ENCODE results near the gene CDYL2.

The CDYL2 gene

DNA sequence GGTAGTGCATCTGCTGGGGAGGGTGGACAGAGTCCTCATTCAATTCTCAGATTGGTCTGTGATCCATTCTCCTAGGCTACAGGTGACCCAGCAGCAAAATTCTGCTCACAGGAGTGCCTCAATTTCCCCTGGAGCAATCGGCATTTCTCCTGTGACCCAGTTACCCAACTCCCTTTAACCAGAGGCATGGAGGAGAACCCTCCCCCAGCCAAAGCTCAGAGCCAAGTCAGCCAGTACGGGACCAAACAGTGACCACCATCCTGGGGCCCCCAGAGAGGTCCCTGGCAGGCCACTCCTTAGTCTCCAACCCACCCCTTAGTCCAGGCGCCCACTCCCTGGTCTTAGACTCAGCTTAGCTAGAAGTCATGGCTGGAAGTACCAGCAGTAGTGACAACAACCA, 188.0 kb downstream of the CDYL2 start:
- Histone ChIP-seq H3K27me3 (no peaks in the 10 kb centered on the region), H3K4me1 (peaks cover 0 to 7% (median 0%) of the 10 kb centered on the region in 10 experiments; a peak in 4 of 20 replicates), H4K20me1 (peaks cover 0 to 16% (median 4%) of the 10 kb centered on the region in 11 experiments; a peak in 7 of 22 replicates), H3K9me3 (replicated peaks in 1 of 11) (peaks cover 0 to 17% (median 9%) of the 10 kb centered on the region in 11 experiments; a peak in 8 of 22 replicates), H3K4me3 (no peak overlapping the region), H3K36me3 (peaks cover 36 to 100% (median 82%) of the 10 kb centered on the region in 11 experiments; a peak in 21 of 22 replicates), H3K9ac (no peak overlapping the region), H3K4me2 (no peak overlapping the region), H3K27ac (no peak overlapping the region)
- no peak for TF ChIP-seq Cebpa-rat (IDR thresholded peaks at IDR 0.05)

DNA sequence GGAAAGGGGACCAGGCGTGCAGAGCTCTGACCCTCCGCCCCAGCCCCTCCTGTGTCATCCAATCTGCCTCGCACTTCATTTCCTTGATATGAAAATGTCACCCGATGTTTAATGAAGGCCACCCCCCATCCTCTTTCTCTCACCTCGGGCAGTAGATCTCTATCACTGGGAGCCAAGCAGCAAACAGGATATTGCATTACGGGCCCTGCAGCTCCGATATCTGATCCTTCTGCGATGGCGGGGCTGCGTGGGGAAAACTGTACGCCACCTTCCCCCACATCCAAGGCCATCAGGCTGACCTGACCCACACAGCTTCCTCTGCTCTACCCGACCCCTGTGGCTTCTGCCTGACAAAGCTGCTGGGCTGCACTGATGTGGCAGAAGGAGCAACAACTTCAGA, 188.7 kb downstream of the CDYL2 start:
- no peak overlapping the region for H3K4me3 ChIP-seq
- TF ChIP-seq Cebpa-rat (IDR thresholded peaks at IDR 0.05): no peak

GRCh38 chr16:80614908-80615671, 189.3 kb downstream of the CDYL2 start:
- no peak for TF ChIP-seq Cebpa-rat (IDR thresholded peaks at IDR 0.05)
- no peak overlapping the region for H3K27ac ChIP-seq

More for the DNA sequence above, 188.7 kb downstream of the CDYL2 start:
- Histone ChIP-seq H3K36me3 (peaks cover 36 to 100% (median 84%) of the 10 kb centered on the region in 11 experiments; a peak in 21 of 22 replicates), H3K4me1 (peaks cover 0 to 13% (median 0%) of the 10 kb centered on the region in 10 experiments; a peak in 5 of 20 replicates), H3K4me2 (no peak overlapping the region), H3K9me3 (replicated peaks in 1 of 11) (peaks cover 0 to 17% (median 9%) of the 10 kb centered on the region in 11 experiments; a peak in 8 of 22 replicates), H4K20me1 (peaks cover 0 to 15% (median 1%) of the 10 kb centered on the region in 11 experiments; a peak in 6 of 22 replicates), H3K27me3 (no peaks in the 10 kb centered on the region), H3K27ac (no peak overlapping the region), H3K9ac (no peak overlapping the region)

DNA sequence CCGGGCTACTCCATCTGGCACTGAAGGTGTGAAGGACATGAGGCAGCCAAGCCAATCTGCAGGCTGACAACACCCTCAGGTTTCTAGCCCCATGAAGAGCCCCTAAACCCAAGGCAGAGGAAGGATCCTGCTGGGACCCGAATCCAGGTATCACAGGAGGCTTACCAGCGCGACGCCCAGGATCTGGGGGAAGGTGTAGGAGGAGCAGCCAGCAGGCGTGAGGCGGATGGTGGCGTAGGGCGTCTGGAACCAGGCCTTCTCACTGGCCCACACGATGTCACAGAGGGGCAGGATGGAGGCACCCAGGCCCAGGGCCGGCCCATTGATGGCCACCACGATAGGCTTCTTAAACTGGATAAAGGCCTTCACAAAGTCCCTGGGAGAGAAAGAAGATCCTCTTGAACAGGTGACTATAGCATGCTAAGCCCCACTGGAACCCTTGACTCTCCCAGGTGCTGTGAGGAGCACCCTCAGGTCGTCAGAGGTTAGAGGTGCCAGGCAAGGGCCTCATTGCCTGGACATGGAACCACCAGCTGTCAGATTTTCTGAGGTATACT, 191.9 kb downstream of the CDYL2 start:
- Histone ChIP-seq H3K4me2 (no peak overlapping the region), H3K9me3 (replicated peaks in 1 of 11) (peaks cover 4 to 26% (median 16%) of the 10 kb centered on the region in 11 experiments; a peak in 19 of 22 replicates), H3K27me3 (no peaks in the 10 kb centered on the region), H3K4me1 (peaks cover 9 to 42% (median 14%) of the 10 kb centered on the region in 10 experiments), H4K20me1 (peaks cover 0 to 26% (median 0%) of the 10 kb centered on the region in 11 experiments; a peak in 4 of 22 replicates), H3K36me3 (peaks cover 33 to 100% (median 70%) of the 10 kb centered on the region in 11 experiments), H3K27ac (no peak overlapping the region), H3K9ac (no peak overlapping the region), H3K4me3 (no peak overlapping the region)
- TF ChIP-seq Cebpa-rat (IDR thresholded peaks at IDR 0.05): no peak

More at GRCh38 chr16:80614908-80615671, 189.3 kb downstream of the CDYL2 start:
- Histone ChIP-seq H3K4me2 (no peak overlapping the region), H3K36me3 (peaks cover 40 to 100% (median 84%) of the 10 kb centered on the region in 11 experiments; a peak in 21 of 22 replicates), H4K20me1 (peaks cover 0 to 19% (median 0%) of the 10 kb centered on the region in 11 experiments; a peak in 3 of 22 replicates), H3K9ac (no peak overlapping the region), H3K9me3 (replicated peaks in 1 of 11) (peaks cover 0 to 17% (median 9%) of the 10 kb centered on the region in 11 experiments; a peak in 8 of 22 replicates), H3K4me1 (peaks cover 0 to 20% (median 0%) of the 10 kb centered on the region in 10 experiments; a peak in 5 of 20 replicates), H3K27me3 (no peaks in the 10 kb centered on the region), H3K4me3 (no peak overlapping the region)

DNA sequence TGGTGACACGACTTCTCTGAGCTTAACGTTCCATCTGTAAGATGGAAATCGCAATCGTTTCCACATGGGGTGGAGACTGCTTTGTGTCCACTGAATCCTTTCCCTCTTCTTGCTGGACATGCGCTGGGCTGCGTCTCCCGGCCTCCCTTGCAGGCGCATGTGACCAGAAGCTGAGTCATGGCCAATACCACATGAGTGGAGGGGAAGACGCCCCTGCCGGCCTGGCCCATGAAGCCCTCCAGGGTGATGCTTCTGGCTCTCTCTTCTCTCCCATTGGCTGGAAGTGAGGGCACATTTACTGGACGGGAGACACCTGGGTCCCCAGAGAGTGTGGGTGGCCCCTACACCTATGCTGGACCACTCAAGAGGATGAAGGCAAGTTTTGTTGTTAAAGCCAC, 192.5 kb downstream of the CDYL2 start:
- no peak overlapping the region; a peak in 1 of 22 replicates for H3K4me2 ChIP-seq

DNA sequence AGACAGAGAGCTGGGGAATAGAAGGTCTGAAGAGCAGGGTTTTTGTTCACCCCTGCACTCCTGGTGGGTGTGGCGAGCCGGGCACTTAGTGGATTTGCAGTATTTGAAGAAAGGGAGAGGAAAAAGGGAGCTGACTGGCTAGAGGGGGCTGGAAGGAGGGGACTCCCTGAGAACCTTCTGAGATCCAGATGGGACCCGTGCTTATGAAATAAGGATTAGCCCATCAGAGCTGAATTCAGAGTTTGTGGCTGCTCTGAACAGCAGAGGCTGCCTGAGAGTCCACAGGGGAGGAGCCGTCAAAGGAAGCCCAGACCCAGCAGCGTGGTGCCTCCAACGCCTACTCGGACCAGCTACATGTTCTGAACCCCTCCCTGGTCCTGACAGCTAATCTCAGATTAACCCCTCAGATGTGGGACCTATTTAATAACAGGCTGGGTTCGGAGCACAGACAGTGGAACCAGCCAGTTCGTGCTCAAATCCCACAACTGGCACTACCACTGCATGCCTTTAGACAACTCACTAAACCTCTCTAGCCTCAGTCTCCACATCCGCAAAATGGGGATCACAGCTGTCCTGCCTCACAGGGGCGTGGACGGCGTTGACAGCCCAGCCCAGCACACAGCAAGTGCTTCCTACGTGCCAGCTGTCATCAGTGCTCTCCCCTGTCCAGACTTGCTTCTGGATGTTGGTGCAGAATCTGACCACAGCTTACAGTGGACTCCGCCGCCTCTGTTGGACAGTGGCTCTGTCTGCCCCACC, 193.0 kb downstream of the CDYL2 start:
- Histone ChIP-seq H3K27me3 (no peaks in the 10 kb centered on the region), H3K4me3 (no peak overlapping the region), H3K4me2 (peak overlapping the region in 2 of 11 experiments; percentile 55 to 75; a peak in 3 of 22 replicates), H3K27ac (peak overlapping the region in 2 of 11 experiments; percentile 20 to 44; a peak in 3 of 22 replicates), H4K20me1 (peaks cover 0 to 26% (median 0%) of the 10 kb centered on the region in 11 experiments; a peak in 4 of 22 replicates), H3K4me1 (peaks cover 11 to 45% (median 16%) of the 10 kb centered on the region in 10 experiments), H3K36me3 (peaks cover 41 to 100% (median 71%) of the 10 kb centered on the region in 11 experiments), H3K9me3 (replicated peaks in 1 of 11) (peaks cover 15 to 37% (median 28%) of the 10 kb centered on the region in 11 experiments), H3K9ac (0 out of 22 replicates have a peak overlapping the region, but pooled peaks of 2 of the 11 experiments have one; percentile 15 to 41)
- no peak for TF ChIP-seq Cebpa-rat (IDR thresholded peaks at IDR 0.05)

More for the DNA sequence above, 192.5 kb downstream of the CDYL2 start:
- peaks cover 0 to 26% (median 0%) of the 10 kb centered on the region in 11 experiments; a peak in 4 of 22 replicates for H4K20me1 ChIP-seq
- H3K27me3 ChIP-seq: no peaks in the 10 kb centered on the region
- no peak for TF ChIP-seq Cebpa-rat (IDR thresholded peaks at IDR 0.05)
- peaks cover 36 to 100% (median 70%) of the 10 kb centered on the region in 11 experiments for H3K36me3 ChIP-seq
- peaks cover 9 to 42% (median 14%) of the 10 kb centered on the region in 10 experiments for H3K4me1 ChIP-seq
- no peak overlapping the region for H3K9ac ChIP-seq
- no peak overlapping the region for H3K27ac ChIP-seq
- H3K4me3 ChIP-seq: no peak overlapping the region
- H3K9me3 ChIP-seq (replicated peaks in 1 of 11): peaks cover 10 to 32% (median 22%) of the 10 kb centered on the region in 11 experiments

DNA sequence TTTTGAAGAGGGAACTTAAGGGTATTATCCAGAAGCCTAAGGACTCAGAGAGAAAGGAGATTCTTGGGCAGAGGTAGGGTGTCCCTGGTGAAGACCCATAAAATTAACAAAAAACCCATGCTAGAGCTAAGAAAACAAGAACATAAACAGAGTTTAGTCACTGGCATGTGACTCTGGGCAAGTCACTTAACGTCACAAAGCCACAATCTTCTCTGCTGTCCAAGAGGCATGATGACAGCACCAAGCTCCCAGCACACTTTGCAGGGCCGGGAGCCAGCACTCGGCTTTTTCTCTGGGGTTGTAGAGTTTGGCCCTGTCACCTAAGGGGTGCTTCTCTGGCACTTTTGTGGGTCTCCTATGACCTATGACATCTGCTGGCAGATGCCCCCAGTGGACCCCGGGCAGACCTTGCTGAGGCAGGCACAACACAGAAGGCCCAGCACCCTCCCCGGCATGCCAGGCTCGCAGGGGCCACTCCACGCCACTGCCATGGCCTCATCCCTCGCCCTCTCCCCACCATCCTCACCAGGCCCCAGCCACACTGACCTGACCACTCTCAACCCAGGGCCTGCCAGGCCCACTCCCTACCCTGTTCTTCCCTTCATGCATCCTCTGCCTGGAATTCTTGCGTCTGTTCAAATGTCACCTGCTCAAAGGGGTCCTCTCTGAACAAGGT, 193.8 kb downstream of the CDYL2 start:
- TF ChIP-seq Cebpa-rat (IDR thresholded peaks at IDR 0.05): no peak
- Histone ChIP-seq H3K4me2 (peak overlapping the region in 2 of 11 experiments; percentile 55 to 75; a peak in 4 of 22 replicates), H3K27me3 (no peaks in the 10 kb centered on the region), H3K4me3 (no peak overlapping the region), H3K36me3 (peaks cover 43 to 100% (median 71%) of the 10 kb centered on the region in 11 experiments), H4K20me1 (peaks cover 0 to 26% (median 0%) of the 10 kb centered on the region in 11 experiments; a peak in 4 of 22 replicates), H3K4me1 (peaks cover 15 to 49% (median 19%) of the 10 kb centered on the region in 10 experiments), H3K9me3 (replicated peaks in 1 of 11) (peaks cover 21 to 37% (median 30%) of the 10 kb centered on the region in 11 experiments), H3K27ac (peak overlapping the region in 3 of 11 experiments; percentile 22 to 44 (median 36); a peak in 5 of 22 replicates), H3K9ac (0 out of 22 replicates have a peak overlapping the region, but pooled peaks of 2 of the 11 experiments have one; percentile 15 to 41)
